HG03432 (cell line): ENCODE results near the gene TMPRSS7.

ENCODE experiments used
- ATAC-seq: cut with Tn5 transposase; IDR thresholded peaks from one replicate; pipeline ENCODE4 v1.9.1; 2021; ENCODE audit warnings: mild to moderate bottlenecking, moderate library complexity; ENCODE audit not compliant: unreplicated experiment

TMPRSS7 gene

DNA sequence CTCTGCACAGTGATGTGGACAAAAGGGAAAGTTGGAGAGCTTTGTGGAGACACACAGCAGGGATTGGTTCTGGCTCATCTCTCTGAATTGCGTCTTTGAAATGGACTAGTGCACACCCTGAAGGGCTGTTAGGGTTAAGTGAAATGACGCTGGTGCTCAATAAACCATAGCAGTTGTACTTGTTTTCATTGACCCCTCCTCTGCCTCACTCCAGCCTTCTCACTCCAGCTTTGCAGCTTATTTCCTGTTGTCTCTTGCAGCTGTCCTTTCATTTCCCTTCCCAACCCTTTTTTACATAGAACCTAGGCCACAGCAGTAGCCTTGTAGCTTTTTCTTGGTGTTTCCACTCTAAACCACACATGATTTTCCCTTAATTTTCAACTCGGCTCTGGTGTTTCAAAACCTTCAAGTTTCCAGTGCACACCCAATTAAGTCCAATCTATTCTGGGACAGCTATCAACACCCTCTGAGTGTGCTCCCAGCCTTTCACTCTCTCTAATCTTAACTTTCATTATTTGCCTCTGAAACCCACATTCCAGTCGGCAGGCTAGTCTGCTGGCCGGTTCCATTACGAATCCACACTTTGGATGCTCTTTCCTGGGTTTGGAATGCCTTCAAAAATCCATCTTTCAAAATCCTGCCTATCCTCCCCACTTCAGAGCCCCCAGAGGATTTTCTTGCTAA is 58.1 kb downstream of the TMPRSS7 start:
- ATAC-seq: peak; percentile 50

DNA sequence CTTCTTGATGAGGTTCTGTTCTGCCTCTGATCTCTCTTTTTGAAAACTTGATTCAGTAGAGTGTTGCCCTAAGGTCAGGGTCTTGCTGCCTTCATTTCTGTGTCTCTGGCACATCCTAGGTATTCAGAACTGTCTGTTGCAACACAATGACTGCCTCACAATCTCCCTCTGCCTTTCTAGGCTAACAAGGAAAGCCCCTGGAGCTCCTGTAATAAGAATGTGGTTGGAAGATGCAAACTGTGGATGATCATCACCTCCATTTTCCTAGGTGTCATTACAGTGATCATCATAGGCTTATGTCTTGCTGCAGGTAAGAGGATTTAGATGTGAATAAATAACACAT is 58.6 kb downstream of the TMPRSS7 start:
- ATAC-seq: no peak

DNA sequence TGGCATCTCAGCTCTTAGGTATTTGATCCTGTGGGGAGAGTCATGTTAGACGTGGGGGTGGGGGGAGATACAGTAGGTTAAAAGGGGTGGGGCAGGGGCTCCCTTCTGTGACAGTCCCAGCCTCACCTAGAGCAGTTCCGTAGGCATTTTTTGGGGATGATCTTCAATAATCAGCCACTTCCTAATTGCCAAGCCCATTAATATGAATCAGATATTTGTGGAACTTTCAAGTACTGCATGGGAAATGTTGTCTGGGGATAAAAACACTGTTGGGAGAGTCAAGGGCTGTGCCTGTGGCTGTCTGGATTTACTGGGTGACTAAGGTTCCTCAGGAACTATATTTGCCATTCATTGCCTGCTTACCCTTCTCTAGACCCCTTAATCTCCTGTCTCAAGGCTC is 61.2 kb downstream of the TMPRSS7 start:
- ATAC-seq: no peak

DNA sequence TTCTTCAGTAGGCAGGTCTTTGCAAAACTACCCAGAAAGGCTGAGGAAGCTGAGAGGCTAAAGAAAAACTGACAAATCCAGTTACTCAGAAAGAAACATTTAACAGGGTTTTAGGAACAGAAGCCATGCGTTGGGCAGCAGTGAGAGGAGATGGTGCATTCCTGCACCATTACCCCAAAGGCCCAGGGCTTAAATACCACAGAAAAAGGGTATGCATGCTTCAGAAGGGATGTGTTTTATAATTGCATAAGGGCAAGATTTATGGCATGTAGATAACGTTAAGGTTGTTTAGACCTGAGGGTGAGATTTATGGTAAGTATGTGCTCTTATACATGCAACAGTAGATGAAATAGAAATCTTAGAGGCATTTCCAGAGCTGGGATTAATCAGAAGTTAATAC is 61.6 kb downstream of the TMPRSS7 start:
- ATAC-seq: no peak

DNA sequence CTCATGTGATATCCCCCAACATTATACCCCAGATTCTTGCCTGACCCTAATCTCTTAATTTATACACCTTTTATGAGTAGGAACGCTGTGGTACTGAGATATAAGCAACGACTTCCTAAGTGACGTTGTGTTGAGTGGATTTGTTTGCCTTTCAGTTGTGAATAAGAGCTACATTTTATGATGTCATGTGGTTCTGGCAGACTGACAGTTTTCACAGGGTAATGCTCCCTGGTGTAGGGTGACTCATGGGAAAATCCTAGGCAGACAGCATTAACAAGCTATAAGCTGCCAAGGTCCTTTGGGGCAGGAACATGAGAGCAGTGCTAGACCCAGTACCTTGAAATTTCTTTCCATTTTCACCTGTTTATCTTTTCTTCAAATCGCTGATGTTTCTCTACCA is 62.8 kb downstream of the TMPRSS7 start:
- peak; percentile 66 for ATAC-seq

DNA sequence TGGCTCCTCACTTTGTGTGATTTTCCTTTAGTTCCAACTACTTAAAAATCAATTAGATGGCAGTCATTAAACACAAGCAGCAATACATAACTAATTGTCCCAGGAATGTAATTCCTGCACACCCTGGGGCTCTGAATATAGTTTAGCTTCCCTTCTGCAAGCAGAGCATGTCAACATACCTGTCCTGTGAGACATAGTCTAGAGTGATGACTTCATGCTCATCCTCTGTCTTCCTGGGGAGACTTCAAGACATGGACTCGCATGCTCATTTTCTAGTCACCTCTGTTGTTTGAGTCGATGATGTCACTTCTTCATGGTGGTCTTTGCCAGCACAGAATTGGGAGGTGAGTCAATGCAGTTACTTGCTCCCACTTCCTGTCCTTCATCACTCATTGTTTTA is 67.4 kb downstream of the TMPRSS7 start:
- ATAC-seq: no peak

DNA sequence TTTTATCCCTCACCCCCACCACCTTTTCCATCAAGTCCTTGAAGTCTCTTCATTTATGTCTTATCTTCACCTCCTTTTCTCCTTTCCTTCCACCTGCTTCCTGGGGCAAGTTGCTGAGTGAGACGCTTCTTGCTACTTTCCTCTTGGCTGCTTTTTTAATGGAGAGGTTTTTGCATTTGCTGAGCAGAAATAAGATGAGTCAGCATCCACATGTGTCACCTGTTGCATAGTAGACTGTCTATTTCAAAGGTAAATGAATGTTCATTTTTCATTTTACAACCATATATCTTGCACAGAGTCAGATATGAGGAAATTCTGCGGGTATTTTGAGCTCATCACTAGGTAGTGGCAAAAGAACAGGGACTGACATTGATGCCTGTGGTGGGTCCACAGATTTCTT is 70.2 kb downstream of the TMPRSS7 start:
- no peak for ATAC-seq

DNA sequence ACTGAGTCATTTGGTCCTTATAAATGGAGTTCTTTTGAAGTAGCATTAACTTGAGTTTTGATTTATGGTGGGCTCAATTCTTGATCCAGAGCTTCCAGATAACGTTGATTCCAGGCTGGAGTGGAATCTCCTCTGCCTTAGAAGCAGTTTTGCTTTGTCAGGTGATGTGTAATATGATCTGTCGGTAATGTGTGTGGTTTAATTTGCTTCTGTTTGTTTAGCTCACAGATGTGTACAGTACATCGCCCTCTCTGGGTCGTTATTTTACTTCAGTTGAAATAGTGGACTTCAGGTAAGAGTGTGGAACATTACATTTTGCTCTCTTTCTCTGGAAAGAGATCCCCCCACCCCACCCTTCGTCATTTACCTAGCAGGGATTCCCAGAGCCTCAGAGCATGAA is 74.8 kb downstream of the TMPRSS7 start:
- no peak for ATAC-seq

DNA sequence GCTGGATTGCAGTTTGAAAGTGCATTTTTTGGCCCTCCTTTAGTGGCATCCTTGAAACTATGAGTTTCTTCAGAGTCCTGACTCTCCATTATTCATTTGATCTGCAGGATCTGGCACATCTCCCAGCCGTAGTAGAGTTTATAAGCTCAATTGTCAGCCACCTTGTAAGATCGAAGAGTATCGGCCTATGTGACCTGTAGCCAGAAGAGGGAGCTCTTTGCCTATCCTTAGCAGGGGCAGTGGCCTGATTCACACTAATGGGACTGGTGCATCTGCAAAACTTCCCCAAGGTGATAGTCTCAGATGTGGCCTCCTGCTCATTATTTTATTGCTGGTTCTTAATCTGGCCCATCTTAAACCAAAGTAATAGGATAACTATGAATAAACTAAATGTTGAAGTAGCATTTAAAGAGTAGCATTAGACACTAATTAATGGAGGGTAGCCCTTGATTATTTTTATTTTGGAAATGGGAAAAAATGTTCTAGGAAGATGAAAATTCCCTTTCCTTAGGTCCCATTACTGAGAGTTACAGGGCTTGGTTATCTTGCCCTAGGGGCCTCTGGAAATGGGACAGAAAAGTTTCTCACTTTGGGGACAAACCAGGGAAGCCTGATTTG is 77.4 kb downstream of the TMPRSS7 start:
- peak; percentile 40 for ATAC-seq

DNA sequence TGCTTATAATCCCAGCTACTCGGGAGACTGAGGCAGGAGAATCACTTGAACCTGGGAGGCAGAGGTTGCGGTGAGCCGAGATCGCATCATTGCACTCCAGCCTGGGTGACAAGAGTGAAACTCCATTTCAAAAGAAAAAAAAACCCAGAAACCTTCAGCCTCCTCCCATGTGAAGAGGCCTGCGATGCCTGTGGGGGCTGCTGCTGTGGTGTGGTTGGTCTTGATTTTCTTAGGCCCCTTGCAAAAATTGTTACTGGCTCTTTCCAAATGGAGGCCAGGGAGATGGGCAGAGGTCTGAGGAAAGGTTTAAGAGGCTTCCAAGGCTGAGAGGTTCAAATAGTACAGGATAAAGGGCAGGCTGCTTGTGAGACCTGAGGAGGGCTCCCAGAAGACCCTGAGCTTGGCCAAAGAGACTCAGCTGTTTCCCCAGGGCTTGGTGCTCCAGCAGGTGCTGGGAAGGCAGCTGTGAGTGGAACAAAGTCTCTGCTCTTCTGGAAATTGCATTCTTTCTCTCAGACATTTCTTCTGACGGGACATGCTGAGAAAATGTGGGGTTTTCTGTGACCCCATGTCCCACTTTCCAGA is 80.1 kb downstream of the TMPRSS7 start:
- peak; percentile 27 for ATAC-seq

DNA sequence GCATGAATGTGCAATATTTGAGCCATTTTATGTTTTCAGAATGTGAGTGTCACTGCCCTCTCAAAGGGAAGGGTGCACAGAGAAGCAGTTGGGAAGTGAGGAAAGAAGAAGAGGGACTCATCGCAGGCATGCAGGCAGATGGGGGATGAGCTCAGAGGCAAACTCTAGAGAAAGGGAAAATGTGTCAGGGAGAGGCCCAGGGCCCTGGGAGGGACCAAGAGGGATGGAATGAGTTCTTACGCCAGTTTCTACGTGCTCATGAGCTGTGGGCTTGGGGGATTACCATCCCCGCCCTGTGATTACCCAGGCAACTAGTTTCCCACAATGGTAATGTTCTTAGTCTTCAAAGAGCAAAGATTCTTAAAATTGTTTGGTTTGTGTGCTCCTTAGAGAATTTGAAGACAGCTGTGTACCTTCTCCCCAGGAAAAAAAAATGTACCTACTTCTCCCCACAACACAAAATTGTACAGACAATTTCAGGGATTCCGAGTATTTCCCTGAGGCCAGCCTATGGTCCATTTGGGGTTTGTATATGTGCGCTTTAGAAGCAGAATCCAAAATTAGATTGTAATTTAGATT is 80.7 kb downstream of the TMPRSS7 start:
- peak; percentile 39 for ATAC-seq

DNA sequence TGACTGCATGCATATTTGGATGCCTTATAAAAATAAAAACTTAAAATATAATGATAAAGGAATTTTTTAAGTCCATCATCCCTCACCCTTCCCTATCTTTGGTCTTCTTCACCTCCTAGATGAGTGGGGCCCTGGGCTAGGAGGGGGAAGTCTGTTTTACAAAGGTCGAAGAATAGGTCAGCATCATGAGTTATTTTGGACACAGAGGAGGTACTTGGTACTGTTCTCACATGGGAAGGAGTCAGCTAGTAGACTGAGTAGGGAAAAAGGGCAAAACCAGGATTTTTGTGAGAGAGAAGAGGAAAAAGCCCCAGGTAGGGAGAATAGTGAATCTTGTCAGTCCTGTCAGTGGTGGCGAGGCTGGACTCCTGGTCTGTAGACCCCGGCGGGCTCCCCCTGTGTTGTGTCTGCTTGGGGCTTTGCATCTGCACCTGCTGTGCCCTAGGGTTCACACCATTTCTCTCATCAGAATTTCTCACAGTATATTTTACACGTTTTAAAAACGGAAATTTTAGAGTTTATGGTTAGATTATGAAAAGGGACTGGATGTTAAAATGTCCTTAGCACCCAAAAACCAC is 81.4 kb downstream of the TMPRSS7 start:
- ATAC-seq: peak; percentile 18

DNA sequence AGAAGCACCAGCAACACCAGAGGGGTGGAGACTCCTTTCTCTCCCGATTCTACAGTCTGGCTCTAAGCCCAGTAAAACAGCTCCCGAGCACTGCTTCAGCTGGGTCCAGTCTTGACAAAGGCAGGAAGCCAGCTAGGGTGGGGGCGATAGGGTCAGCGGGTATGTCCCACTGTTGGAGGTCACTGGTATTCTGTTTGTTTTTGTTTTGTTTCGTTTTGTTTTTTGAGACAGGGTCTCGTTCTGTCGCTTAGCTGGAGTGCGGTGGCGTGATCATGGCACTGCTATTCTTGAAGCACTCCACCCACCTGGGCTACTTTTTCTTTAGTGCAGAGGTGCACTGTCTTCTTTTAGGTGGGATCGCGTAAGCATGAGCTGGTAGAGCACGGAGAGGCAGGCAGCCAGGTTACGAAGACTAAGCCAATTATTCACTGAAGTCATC is 82.2 kb downstream of the TMPRSS7 start:
- ATAC-seq: no peak

DNA sequence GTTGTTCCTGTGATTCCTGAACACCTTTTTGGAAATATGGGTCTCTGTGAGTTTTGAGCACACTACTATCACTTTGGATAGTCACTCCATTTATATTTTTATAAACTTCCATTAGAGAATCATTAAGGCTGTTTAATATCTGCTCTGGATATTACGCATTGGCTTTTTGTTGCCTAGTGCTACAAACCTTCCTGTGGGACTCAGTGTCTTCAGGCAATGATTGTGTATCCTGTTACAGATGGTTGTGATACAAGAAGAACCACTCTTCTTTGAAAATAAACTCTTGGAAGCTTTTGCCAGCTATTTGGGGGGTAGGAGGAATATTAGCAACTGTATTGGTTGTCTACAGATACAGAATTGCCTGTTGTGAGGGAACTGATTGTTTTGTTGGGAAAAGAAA is 82.9 kb downstream of the TMPRSS7 start:
- ATAC-seq: no peak

DNA sequence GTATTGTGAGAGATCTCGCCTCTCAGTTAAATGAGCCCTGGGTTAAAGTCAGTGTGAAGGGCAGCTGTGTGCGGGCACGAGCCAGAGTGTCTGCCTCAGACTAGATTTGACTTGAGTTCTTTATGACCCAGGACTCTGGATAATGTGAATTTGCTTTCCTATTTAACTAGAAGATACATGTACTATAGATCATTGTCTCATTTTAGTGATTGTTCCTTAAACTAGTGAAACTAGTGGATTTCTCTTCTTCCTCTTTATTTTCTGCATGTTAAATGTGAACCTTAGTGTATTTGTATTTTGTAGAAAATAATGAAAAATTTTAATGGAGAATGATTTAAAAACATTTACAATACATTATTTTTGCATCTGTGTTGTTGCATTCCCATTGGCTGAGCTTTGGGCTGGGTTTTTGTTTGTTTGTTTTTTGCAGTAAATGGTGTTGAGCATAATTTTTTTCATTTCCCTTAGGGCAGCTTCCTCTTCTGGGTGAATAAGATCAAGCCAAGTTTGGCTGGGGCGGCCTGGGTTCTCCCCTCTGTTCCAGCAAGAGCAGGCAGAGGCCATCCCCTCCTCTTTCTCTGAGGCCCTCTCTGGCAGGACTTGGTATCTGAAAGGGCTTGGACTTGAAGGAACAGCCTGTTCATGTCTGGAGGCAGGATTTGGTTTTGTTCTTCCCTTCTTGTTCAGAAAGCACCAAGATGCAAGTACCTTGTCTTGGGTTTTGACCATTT is 83.5 kb downstream of the TMPRSS7 start:
- peak; percentile 20 for ATAC-seq

DNA sequence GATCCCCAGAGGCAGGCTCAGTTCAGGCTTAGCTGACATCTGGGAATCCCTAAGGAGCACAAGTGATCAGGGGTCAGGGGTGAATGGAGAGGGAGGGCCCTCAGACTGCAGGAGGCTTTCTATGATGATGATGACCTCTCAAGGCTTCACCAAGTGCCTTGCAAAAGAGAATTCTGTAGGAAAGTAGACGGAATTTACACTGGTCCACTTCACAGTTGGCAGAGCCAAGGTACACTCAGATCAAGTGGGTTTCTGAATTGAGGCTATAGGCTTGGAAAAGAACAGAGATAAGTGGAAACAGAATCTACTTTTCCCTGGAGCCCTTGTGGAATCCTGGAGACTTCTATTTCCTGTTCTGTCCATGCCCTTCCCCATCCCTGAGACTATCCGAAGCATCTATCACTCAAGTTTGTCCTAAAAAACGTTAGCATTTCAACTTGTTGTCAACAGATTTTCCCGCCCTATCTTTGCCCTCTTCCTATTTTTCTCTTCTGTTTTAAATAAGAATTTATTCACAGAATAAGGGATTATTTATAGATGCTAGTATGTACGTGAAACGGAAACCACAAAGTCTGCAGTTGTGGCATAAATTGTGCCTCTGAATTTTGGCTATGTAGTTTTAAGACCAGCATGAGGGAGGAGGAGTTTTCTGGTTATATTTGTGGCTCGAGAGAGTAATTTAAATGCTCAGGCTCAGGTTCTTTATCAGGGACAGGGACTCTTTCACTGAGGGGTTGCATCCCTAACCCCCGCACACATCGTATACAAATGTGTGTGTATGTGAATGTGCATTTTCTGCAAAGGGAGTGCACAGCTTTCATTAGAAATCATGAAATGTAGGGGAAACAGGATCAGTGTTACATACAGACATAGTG is 85.7 kb downstream of the TMPRSS7 start:
- peak; percentile 33 for ATAC-seq

DNA sequence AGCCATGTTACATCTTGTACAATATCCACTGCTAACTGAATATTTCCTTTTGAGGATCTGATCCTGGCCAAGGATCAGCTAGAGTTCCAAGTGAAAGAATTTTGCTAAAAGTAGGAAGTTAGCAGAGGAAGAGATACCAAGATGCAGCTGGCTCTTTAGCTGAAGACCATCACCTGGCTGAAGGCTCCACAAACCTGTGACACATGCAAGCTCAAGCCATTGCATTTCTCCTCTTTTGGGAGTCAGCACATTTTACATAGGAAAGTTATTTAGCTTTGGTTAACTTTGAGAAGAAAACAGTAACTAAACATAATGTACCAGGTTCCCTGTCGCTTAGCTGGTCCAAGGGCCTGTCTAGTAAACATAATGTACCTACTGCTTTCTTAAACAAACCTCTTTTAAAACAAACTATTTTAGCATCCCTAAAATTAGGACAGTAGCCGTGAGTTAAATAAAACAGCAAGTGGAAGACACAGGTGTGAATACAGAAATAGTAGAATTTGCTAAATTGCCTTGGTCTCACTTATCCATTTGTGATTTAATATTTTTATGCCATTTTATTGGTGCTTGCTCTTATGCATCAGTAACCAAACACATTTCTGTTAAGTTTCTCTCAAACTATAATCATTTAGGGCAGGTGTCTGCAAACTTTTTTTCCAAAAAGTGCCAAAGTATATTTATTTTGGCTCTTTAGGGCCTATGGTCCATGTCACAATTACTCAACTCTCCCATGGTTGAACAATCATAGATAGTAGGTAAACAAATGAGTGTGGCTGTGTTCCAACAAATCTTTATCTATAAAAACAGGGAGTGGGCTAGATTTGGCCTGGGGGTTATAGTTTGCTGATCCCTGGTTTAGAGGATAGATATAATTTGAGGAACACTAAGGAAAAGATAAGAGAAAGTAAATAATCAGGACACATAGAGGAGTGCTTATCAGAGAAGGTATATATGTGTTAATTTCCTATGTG is 87.3 kb downstream of the TMPRSS7 start:
- ATAC-seq: no peak

DNA sequence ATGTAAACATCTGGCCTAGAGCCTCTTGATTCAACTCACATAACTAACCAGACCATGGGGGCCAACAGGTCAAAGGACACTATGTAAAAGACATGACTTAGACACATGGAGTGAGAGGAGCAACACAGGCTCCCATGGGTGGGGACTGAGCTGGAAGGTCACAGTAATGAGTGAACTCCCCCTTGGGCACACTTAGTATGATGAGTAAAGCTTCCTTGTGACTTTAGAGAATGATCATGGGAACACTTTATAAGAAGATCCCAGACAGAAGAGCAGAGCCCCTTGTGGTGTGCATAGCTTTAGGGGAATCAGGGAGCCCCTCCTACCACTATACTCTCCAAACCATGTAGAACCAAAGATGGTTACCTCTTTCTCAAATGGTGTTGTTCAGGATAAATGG is 88.3 kb downstream of the TMPRSS7 start:
- ATAC-seq: no peak

DNA sequence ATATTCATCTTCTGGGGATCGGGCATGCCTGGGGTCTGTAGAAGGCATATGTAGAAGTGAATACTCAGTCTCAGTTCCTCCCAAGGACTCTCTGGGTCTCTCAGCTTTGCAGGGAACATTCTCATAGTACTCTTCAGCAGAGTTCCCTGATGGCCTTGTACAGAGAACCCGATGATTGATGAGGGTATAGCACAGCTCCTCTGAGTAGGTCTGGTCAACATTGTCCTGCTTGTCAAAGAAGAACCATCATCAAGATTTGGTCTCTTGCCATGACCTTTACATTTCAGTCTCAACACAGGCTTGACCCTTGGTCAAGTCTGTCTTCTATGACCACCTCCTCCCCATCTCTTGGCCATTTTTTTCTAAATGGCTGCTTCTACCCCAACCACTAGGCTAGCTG is 89.0 kb downstream of the TMPRSS7 start:
- ATAC-seq: no peak
